Mesenchymal stem cell (in vitro differentiated cells and primary cell): Measurements from ENCODE around the gene MAML1.

Experiments
- DNase-seq: peaks from one replicate; pipeline ENCODE4 v3.0.0-alpha.2; 2013
- H2AFZ ChIP-seq: one replicate; pipeline ENCODE4 v1.6.1; 2013; ENCODE audit warnings: low read depth, mild to moderate bottlenecking, control low read depth, inconsistent platforms, low read length, moderate library complexity
- H2AK5ac ChIP-seq: 2 replicates; pipeline ENCODE4 v1.6.1; 2013; ENCODE audit warnings: low read length, moderate library complexity, mild to moderate bottlenecking, inconsistent platforms; ENCODE audit not compliant: severe bottlenecking
- H2BK120ac ChIP-seq: one replicate; pipeline ENCODE4 v1.6.1; 2013; ENCODE audit warnings: low read depth, mild to moderate bottlenecking, inconsistent platforms, low read length, moderate library complexity
- H2BK12ac ChIP-seq, 2 experiments: one replicate each; pipeline ENCODE4 v1.6.1; 2013; ENCODE audit warnings: inconsistent platforms in 2 of 2, low read length in 2 of 2, mild to moderate bottlenecking in 2 of 2, moderate library complexity in 2 of 2, control low read depth in 1 of 2
- H2BK15ac ChIP-seq: one replicate; pipeline ENCODE4 v1.6.1; 2013; ENCODE audit warnings: mild to moderate bottlenecking, low read depth, inconsistent platforms; ENCODE audit not compliant: poor library complexity, severe bottlenecking
- H2BK5ac ChIP-seq: 2 replicates; pipeline ENCODE4 v1.6.1; 2013; ENCODE audit warnings: low read depth, mild to moderate bottlenecking, low read length, control low read depth, inconsistent platforms; ENCODE audit not compliant: poor library complexity, severe bottlenecking
- H3K14ac ChIP-seq, 2 experiments: one replicate each; pipeline ENCODE4 v1.6.1; 2013; ENCODE audit warnings: inconsistent platforms in 2 of 2, low read length in 2 of 2, control low read depth in 1 of 2, mild to moderate bottlenecking in 1 of 2, moderate library complexity in 1 of 2
- H3K18ac ChIP-seq, 2 experiments: one replicate each; pipeline ENCODE4 v1.6.1; 2013; ENCODE audit warnings: inconsistent platforms in 2 of 2, low read length in 2 of 2, control low read depth in 1 of 2, low read depth in 1 of 2, mild to moderate bottlenecking in 1 of 2
- H3K23ac ChIP-seq, 2 experiments: one replicate each; pipeline ENCODE4 v1.6.1; 2013; ENCODE audit warnings: inconsistent platforms in 2 of 2, low read length in 2 of 2, mild to moderate bottlenecking in 2 of 2, moderate library complexity in 2 of 2, control low read depth in 1 of 2
- H3K27ac ChIP-seq: 2 replicates; pipeline ENCODE4 v1.5.1; 2013; ENCODE audit warnings: mild to moderate bottlenecking, moderate library complexity, low read length, control low read depth, inconsistent platforms; ENCODE audit not compliant: poor library complexity, severe bottlenecking
- H3K27me3 ChIP-seq, 2 experiments: 2 replicates each; pipeline versions ENCODE4 v1.6.1 to v1.7.0; 2013; ENCODE audit warnings: low read length in 2 of 2, mild to moderate bottlenecking in 2 of 2, moderate library complexity in 2 of 2, control low read depth in 1 of 2, inconsistent platforms in 1 of 2; ENCODE audit not compliant: control insufficient read depth in 1 of 2, insufficient read depth in 1 of 2
- H3K36me3 ChIP-seq, 2 experiments: 2 replicates each; pipeline versions ENCODE4 v1.6.1 to v1.7.0; 2013; ENCODE audit warnings: low read length in 2 of 2, control low read depth in 1 of 2, inconsistent platforms in 1 of 2, low read depth in 1 of 2, mild to moderate bottlenecking in 1 of 2; ENCODE audit not compliant: insufficient read depth in 2 of 2, control insufficient read depth in 1 of 2
- H3K4ac ChIP-seq, 2 experiments: one replicate each; pipeline ENCODE4 v1.6.1; 2013; ENCODE audit warnings: inconsistent platforms in 2 of 2, low read length in 2 of 2, mild to moderate bottlenecking in 2 of 2, moderate library complexity in 2 of 2, control low read depth in 1 of 2, low read depth in 1 of 2
- H3K4me1 ChIP-seq: 2 replicates; pipeline ENCODE4 v1.6.1; 2013; ENCODE audit warnings: low read depth, low read length, control low read depth; ENCODE audit not compliant: control insufficient read depth, insufficient read depth
- H3K4me2 ChIP-seq: 2 replicates; pipeline ENCODE4 v1.6.1; 2013; ENCODE audit warnings: low read length, mild to moderate bottlenecking, inconsistent platforms; ENCODE audit not compliant: poor library complexity, severe bottlenecking
- H3K4me3 ChIP-seq, 2 experiments: 2 replicates each; pipeline versions ENCODE4 v1.5.1 to v1.7.0; 2013; ENCODE audit warnings: low read length in 2 of 2, mild to moderate bottlenecking in 2 of 2, control low read depth in 1 of 2, low read depth in 1 of 2; ENCODE audit not compliant: insufficient read depth in 1 of 2
- H3K79me1 ChIP-seq: replicated peaks from 2 replicates; pipeline ENCODE4 v1.6.1; 2013; ENCODE audit warnings: mild to moderate bottlenecking, control low read depth, low read length, inconsistent platforms; ENCODE audit not compliant: poor library complexity, severe bottlenecking
- H3K9ac ChIP-seq: 2 replicates; pipeline ENCODE4 v1.7.0; 2013; ENCODE audit warnings: mild to moderate bottlenecking, low read length, moderate library complexity
- H3K9me3 ChIP-seq: 2 replicates; pipeline ENCODE4 v1.7.0; 2013; ENCODE audit warnings: mild to moderate bottlenecking, low read length; ENCODE audit not compliant: control insufficient read depth
- H4K8ac ChIP-seq: one replicate; pipeline ENCODE4 v1.6.1; 2013; ENCODE audit warnings: inconsistent platforms, mild to moderate bottlenecking, low read length, moderate library complexity
- H4K91ac ChIP-seq: one replicate; pipeline ENCODE4 v1.6.1; 2013; ENCODE audit warnings: mild to moderate bottlenecking, low read length, inconsistent platforms
- WGBS: methylation state at CpG from one replicate; pipeline ENCODE4 v1.1.7; 2013; ENCODE audit warnings: mixed read lengths; 5-methylcytosine and 5-hydroxymethylcytosine counted together

The MAML1 gene

GRCh38 chr5:179820483-179821297, 88.1 kb downstream of the MAML1 start, which contains the start of gene SQSTM1:
Gene SQSTM1 (plus strand): TSS chr5:179820905. CDS start chr5:179820937, 32 bp downstream.
- H3K9ac ChIP-seq, result peak within 1 kb of the TSS; percentile 96
- peak within 1 kb of the TSS; percentile 98 to 99 for H2BK12ac ChIP-seq
- peak within 1 kb of the TSS; percentile 98 to 100 for H3K18ac ChIP-seq
- H3K36me3 ChIP-seq, result peaks cover 34 to 39% of the 10 kb centered on the region in 2 experiments
- peaks cover 64% of the 10 kb centered on the region for H3K4me1 ChIP-seq
- peak within 1 kb of the TSS; percentile 95 for H2BK15ac ChIP-seq
- H2BK5ac ChIP-seq, result peak within 1 kb of the TSS; percentile 95
- peaks cover 22% of the 10 kb centered on the region for H3K79me1 ChIP-seq
- H3K27ac ChIP-seq, result peak within 1 kb of the TSS; percentile 96
- peak within 1 kb of the TSS; percentile 84 for H3K4me2 ChIP-seq
- H2AK5ac ChIP-seq, result peak within 1 kb of the TSS; percentile 94
- H4K8ac ChIP-seq, result peak within 1 kb of the TSS; percentile 98
- H2BK120ac ChIP-seq, result peak within 1 kb of the TSS; percentile 99
- peak within 1 kb of the TSS in 1 of 2 experiments; percentile 99 for H3K14ac ChIP-seq
- 2% methylated on average over 70 of the region's 81 CpGs for WGBS
- H3K9me3 ChIP-seq, result no peaks in the 10 kb centered on the region
- peak within 1 kb of the TSS; percentile 94 to 95 for H3K4me3 ChIP-seq
- H2AFZ ChIP-seq, result no peak within 1 kb of the TSS
- no peaks in the 10 kb centered on the region for H3K27me3 ChIP-seq
- peak; percentile 80 for DNase-seq
- H3K23ac ChIP-seq, result peak within 1 kb of the TSS; percentile 37 to 98
- peak within 1 kb of the TSS; percentile 91 to 100 for H3K4ac ChIP-seq
- H4K91ac ChIP-seq, result peak within 1 kb of the TSS; percentile 100

DNA sequence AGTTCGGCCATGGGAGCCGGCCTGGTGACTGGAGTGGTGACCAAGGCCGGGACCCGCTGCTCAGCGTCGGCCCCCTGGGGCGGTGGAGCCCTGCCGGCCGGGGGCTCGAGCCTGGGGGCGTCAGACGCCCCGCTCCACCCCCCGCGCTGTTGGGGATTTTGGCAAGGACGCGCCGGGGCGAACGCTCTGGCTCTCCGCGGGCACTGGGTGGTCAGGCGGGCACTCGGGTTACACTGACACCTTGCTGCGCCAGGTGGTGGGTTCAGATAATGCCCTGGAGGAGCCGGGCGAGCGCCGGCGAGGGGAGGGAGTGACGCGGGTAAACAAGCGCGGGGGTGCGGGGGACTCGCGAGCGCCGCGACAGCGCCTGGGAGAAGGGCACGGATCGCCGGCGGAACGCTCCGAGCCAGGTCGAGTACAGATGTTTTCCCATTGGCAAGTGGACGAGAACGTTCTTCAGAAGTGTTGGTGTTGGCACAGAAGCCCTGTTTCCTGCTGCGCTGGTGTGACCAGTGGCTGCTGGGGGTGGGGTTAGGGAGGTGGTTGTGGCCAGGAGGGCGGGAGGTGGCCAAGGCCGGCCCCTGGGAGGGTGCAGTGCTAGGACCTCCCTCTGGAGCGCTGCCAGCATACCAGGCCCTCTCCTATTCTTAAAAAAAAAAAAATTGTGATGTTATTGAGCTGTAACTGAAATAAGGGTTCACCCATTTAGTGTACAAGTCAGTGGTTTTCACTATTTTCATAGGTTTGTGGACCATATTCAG, 88.9 kb downstream of the MAML1 start:
- peak overlapping the region in 1 of 2 experiments; percentile 97 for H3K14ac ChIP-seq
- peak; percentile 91 for DNase-seq
- no peaks in the 10 kb centered on the region for H3K27me3 ChIP-seq
- peak overlapping the region; percentile 96 for H3K9ac ChIP-seq
- peak overlapping the region; percentile 91 for H2BK5ac ChIP-seq
- peak overlapping the region in 1 of 2 experiments; percentile 45 for H2BK12ac ChIP-seq
- H3K4me2 ChIP-seq, result peak overlapping the region; percentile 84
- H3K27ac ChIP-seq, result peak overlapping the region; percentile 75
- H2AFZ ChIP-seq, result no peak overlapping the region
- peaks cover 40 to 46% of the 10 kb centered on the region in 2 experiments for H3K36me3 ChIP-seq
- peak overlapping the region; percentile 94 to 95 for H3K4me3 ChIP-seq
- peak overlapping the region; percentile 75 to 91 for H3K4ac ChIP-seq
- peak overlapping the region; percentile 77 for H4K91ac ChIP-seq
- H3K23ac ChIP-seq, result peak overlapping the region; percentile 37 to 98
- H3K79me1 ChIP-seq, result peaks cover 19% of the 10 kb centered on the region
- H3K4me1 ChIP-seq, result peaks cover 66% of the 10 kb centered on the region
- under 1% methylated on average over 51 of the region's 54 CpGs for WGBS
- no peak overlapping the region for H2BK15ac ChIP-seq
- peak overlapping the region; percentile 28 for H2AK5ac ChIP-seq
- H3K9me3 ChIP-seq, result no peaks in the 10 kb centered on the region
- H2BK120ac ChIP-seq, result peak overlapping the region; percentile 64
- peak overlapping the region; percentile 94 to 97 for H3K18ac ChIP-seq
- peak overlapping the region; percentile 20 for H4K8ac ChIP-seq

- Histone ChIP-seq H3K4me2 (peak overlapping the region; percentile 84), H2AK5ac (no peak overlapping the region), H2BK5ac (no peak overlapping the region), H4K8ac (no peak overlapping the region), H3K4me1 (peaks cover 62% of the 10 kb centered on the region), H3K36me3 (peaks cover 45 to 52% of the 10 kb centered on the region in 2 experiments), H3K79me1 (peaks cover 17% of the 10 kb centered on the region), H3K4me3 (peak overlapping the region; percentile 94 to 95), H2BK12ac (no peak overlapping the region), H3K23ac (no peak overlapping the region), H3K4ac (no peak overlapping the region), H3K9me3 (no peaks in the 10 kb centered on the region), H2BK15ac (no peak overlapping the region), H3K18ac (no peak overlapping the region), H4K91ac (no peak overlapping the region), H2BK120ac (no peak overlapping the region), H2AFZ (no peak overlapping the region), H3K9ac (peak overlapping the region; percentile 96), H3K14ac (no peak overlapping the region), H3K27me3 (no peaks in the 10 kb centered on the region), H3K27ac (no peak overlapping the region)
- DNase-seq, result no peak
- WGBS, result 67% methylated on average over 3 of the region's 3 CpGs
Observed at GRCh38 chr5:179822059-179822432, 89.4 kb downstream of the MAML1 start.
